HepG2 (cell line): ENCODE data around the gene LENEP. TPM values are rescaled to one million over a fixed set of nuclear protein-coding genes. Genes with fewer than 3 reads are reported as not detected.

ENCODE experiments used
- BRD4 ChIP-seq: sonication (generic); formaldehyde crosslinking; IDR thresholded peaks from 2 replicates; pipeline ENCODE4 v1.4.0; 2020; ENCODE audit warnings: missing genetic modification reagents
- EED ChIP-seq: sonication (generic); formaldehyde crosslinking; IDR thresholded peaks from 2 replicates; pipeline ENCODE4 v1.5.0; 2020; ENCODE audit warnings: mild to moderate bottlenecking, missing genetic modification reagents
- FOXP1 ChIP-seq, 2 experiments: fragments of 450-650 bp in 1 of 2; IDR thresholded peaks; 2 replicates each; pipeline ENCODE4 v1.6.1; 2017 to 2018; ENCODE audit warnings: antibody characterized with exemption in 1 of 2
- HCFC1 ChIP-seq: fragments of 150-350 bp; IDR thresholded peaks from 2 replicates; pipeline ENCODE4 v1.6.1; 2014; ENCODE audit warnings: low read depth, low read length
- JDP2 ChIP-seq: sonication (generic); formaldehyde crosslinking; IDR thresholded peaks from 2 replicates; pipeline ENCODE4 v1.8.1; 2022; ENCODE audit warnings: missing genetic modification reagents, borderline replicate concordance
- KDM2A ChIP-seq: sonication (generic); formaldehyde crosslinking; IDR thresholded peaks from 2 replicates; pipeline ENCODE4 v1.4.0; 2020; ENCODE audit warnings: low read depth, missing genetic modification reagents, borderline replicate concordance
- MAFG ChIP-seq: sonication (generic); formaldehyde crosslinking; IDR thresholded peaks from 2 replicates; pipeline ENCODE4 v1.5.1; 2020; ENCODE audit warnings: mild to moderate bottlenecking, missing genetic modification reagents
- MBNL3 ChIP-seq: fragments of 250-450 bp; sonication (Bioruptor Pico); conservative IDR thresholded peaks from 2 replicates; pipeline ENCODE4 v1.8.0; 2022; ENCODE audit warnings: mild to moderate bottlenecking, inconsistent platforms
- NCOR1 ChIP-seq: fragments of 200-600 bp; sonication (generic); IDR thresholded peaks from 2 replicates; pipeline ENCODE4 v1.7.0; 2017; ENCODE audit warnings: antibody characterized with exemption, low read length, borderline replicate concordance
- NRL ChIP-seq: sonication (generic); formaldehyde crosslinking; IDR thresholded peaks from 2 replicates; pipeline ENCODE4 v1.5.0; 2020; ENCODE audit warnings: missing genetic modification reagents, mild to moderate bottlenecking, moderate library complexity, borderline replicate concordance
- ZFP37 ChIP-seq: sonication (generic); formaldehyde crosslinking; IDR thresholded peaks from 2 replicates; pipeline ENCODE4 v1.4.0; 2020; ENCODE audit warnings: missing genetic modification reagents, borderline replicate concordance
- ZNF101 ChIP-seq: sonication (generic); formaldehyde crosslinking; IDR thresholded peaks from 2 replicates; pipeline ENCODE4 v1.4.0; 2020; ENCODE audit warnings: mild to moderate bottlenecking, low read depth, missing genetic modification reagents, borderline replicate concordance
- ZNF296 ChIP-seq: sonication (generic); formaldehyde crosslinking; conservative IDR thresholded peaks from 2 replicates; pipeline ENCODE4 v1.5.0; 2020; ENCODE audit warnings: mild to moderate bottlenecking, missing genetic modification reagents
- ZNF383 ChIP-seq: sonication (generic); formaldehyde crosslinking; IDR thresholded peaks from 2 replicates; pipeline ENCODE4 v1.4.0; 2020; ENCODE audit warnings: missing genetic modification reagents, mild to moderate bottlenecking, borderline replicate concordance
- ZNF432 ChIP-seq: sonication (generic); formaldehyde crosslinking; IDR thresholded peaks from 2 replicates; pipeline ENCODE4 v1.5.0; 2020; ENCODE audit warnings: missing genetic modification reagents, mild to moderate bottlenecking, borderline replicate concordance
- ZNF550 ChIP-seq: sonication (generic); formaldehyde crosslinking; IDR thresholded peaks from 2 replicates; pipeline ENCODE4 v1.4.0; 2020; ENCODE audit warnings: mild to moderate bottlenecking, missing genetic modification reagents, borderline replicate concordance
- ZNF678 ChIP-seq: sonication (generic); formaldehyde crosslinking; IDR thresholded peaks from 2 replicates; pipeline ENCODE4 v1.4.0; 2020; ENCODE audit warnings: mild to moderate bottlenecking, missing genetic modification reagents
- ZNF878 ChIP-seq: sonication (generic); formaldehyde crosslinking; IDR thresholded peaks from 2 replicates; pipeline ENCODE4 v1.8.1; 2023; ENCODE audit warnings: mild to moderate bottlenecking, missing genetic modification reagents, moderate library complexity
- polyA plus RNA-seq, 8 experiments: library from polyadenylated mRNA; depleted of rRNA in 3 of 8; stranded (reverse) in 7 of 8; unstranded in 1 of 8; fragments of >200 nt; fragmentation: Illumina TruSeq in 4 of 8; extraction: Trizol in 4 of 8; gene quantifications; 2 replicates each; pipeline versions ENCODE4 v1.2.1 to v1.2.3, GENCODE V29; 2011 to 2016; ENCODE audit warnings: low read depth in 4 of 8, missing spikeins in 1 of 8, mixed read lengths in 1 of 8; ENCODE audit not compliant: insufficient read depth in 1 of 8
- total RNA-seq, 5 experiments: library from RNA; depleted of rRNA; stranded (reverse); fragments of >200 nt; fragmentation: Illumina TruSeq; extraction: Trizol; gene quantifications; 2 replicates each; pipeline ENCODE4 v1.2.3, GENCODE V29; 2016; ENCODE audit warnings: low read depth in 1 of 5
- TF ChIP-seq, protein P1 (sequence below), 2 experiments: fragments of 450-650 bp in 1 of 2; sonication (generic) in 1 of 2; formaldehyde crosslinking; IDR thresholded peaks; 2 replicates each; pipeline versions ENCODE4 v1.5.0 to v1.8.0; 2020 to 2022; ENCODE audit warnings: mild to moderate bottlenecking in 1 of 2, missing genetic modification reagents in 1 of 2
- TF ChIP-seq, protein P2 (sequence below): sonication (generic); formaldehyde crosslinking; conservative IDR thresholded peaks from 2 replicates; pipeline ENCODE4 v1.4.0; 2020; ENCODE audit warnings: missing genetic modification reagents
- TF ChIP-seq, protein P3 (sequence below), 2 experiments: sonication (generic) in 1 of 2; formaldehyde crosslinking in 1 of 2; IDR thresholded peaks; 2 replicates each; pipeline versions ENCODE4 v1.4.0 to v1.6.1; 2016 to 2020; ENCODE audit warnings: borderline replicate concordance in 1 of 2, low read depth in 1 of 2, mild to moderate bottlenecking in 1 of 2, missing genetic modification reagents in 1 of 2
- TF ChIP-seq, protein P4 (sequence below): sonication (generic); formaldehyde crosslinking; IDR thresholded peaks from 2 replicates; pipeline ENCODE4 v1.8.1; 2023; ENCODE audit warnings: mild to moderate bottlenecking, missing genetic modification reagents

The LENEP gene
- total and polyA plus RNA-seq, 2 of the 13 experiments (the other 11 are each of a cell fraction or from before 2014, with no cell fraction given): 0.29 TPM; not detected in 1

DNA sequence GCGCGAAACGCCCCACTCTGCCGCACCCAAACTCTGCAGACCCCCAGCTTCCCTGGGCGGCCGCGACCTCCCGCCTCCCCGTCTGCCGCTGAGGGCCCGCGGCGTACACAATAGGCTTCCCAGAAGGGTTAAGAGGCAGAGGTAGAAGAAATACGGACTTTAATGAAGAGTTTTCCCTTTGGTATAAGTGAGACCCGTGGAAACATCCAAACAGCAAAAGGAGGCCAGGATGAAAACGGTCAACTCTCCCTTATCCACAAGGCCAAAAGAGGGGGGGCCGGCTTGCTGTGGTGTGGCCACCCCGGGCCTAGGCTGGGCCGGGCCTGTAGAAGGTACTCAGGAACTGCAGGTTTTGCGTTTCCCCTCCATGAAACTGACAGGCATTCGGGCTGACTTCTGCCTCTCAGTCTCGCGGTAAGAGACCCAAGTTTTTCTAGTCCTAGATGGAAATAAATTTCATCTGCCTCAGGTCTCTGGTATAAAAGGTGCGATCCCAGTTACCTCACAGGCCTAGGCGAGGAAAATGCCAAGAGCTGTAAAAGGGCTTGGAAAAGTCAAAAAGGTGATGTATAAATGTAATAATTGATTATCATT is 31.1 kb upstream of the LENEP start (continued):
- TF ChIP-seq, protein P1, sequence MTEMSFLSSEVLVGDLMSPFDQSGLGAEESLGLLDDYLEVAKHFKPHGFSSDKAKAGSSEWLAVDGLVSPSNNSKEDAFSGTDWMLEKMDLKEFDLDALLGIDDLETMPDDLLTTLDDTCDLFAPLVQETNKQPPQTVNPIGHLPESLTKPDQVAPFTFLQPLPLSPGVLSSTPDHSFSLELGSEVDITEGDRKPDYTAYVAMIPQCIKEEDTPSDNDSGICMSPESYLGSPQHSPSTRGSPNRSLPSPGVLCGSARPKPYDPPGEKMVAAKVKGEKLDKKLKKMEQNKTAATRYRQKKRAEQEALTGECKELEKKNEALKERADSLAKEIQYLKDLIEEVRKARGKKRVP (CRISPR knock-in tag; IDR thresholded peaks at IDR 0.05): no peak
- TF ChIP-seq ZNF550 (CRISPR knock-in tag) (no peak), ZNF296 (CRISPR knock-in tag) (0 out of 2 replicates have a peak, but pooled peaks have one; percentile 66), KDM2A (CRISPR knock-in tag) (peak; percentile 20; the same call in 1 of the 2 replicates), MBNL3 (no peak), ZNF101 (CRISPR knock-in tag) (no peak), FOXP1 (IDR thresholded peaks at IDR 0.05) (no peak), FOXP1 (CRISPR knock-in tag; IDR thresholded peaks at IDR 0.05) (no peak), NRL (CRISPR knock-in tag) (no peak), ZNF678 (CRISPR knock-in tag) (no peak), NCOR1 (no peak), MAFG (no peak), ZNF432 (CRISPR knock-in tag) (no peak), BRD4 (CRISPR knock-in tag) (no peak), HCFC1 (no peak), ZFP37 (no peak), ZNF878 (CRISPR knock-in tag) (0 out of 2 replicates have a peak, but pooled peaks have one; percentile 11), JDP2 (CRISPR knock-in tag) (no peak), ZNF383 (CRISPR knock-in tag) (no peak), EED (no peak)
- TF ChIP-seq, protein P2, sequence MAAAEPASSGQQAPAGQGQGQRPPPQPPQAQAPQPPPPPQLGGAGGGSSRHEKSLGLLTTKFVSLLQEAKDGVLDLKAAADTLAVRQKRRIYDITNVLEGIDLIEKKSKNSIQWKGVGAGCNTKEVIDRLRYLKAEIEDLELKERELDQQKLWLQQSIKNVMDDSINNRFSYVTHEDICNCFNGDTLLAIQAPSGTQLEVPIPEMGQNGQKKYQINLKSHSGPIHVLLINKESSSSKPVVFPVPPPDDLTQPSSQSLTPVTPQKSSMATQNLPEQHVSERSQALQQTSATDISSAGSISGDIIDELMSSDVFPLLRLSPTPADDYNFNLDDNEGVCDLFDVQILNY: no peak
- TF ChIP-seq, protein P3, sequence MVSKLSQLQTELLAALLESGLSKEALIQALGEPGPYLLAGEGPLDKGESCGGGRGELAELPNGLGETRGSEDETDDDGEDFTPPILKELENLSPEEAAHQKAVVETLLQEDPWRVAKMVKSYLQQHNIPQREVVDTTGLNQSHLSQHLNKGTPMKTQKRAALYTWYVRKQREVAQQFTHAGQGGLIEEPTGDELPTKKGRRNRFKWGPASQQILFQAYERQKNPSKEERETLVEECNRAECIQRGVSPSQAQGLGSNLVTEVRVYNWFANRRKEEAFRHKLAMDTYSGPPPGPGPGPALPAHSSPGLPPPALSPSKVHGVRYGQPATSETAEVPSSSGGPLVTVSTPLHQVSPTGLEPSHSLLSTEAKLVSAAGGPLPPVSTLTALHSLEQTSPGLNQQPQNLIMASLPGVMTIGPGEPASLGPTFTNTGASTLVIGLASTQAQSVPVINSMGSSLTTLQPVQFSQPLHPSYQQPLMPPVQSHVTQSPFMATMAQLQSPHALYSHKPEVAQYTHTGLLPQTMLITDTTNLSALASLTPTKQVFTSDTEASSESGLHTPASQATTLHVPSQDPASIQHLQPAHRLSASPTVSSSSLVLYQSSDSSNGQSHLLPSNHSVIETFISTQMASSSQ (IDR thresholded peaks at IDR 0.05; ENCODE audit: low read depth): no peak
- TF ChIP-seq, protein P3 (CRISPR knock-in tag; IDR thresholded peaks at IDR 0.05; ENCODE audit: borderline replicate concordance): no peak
- TF ChIP-seq, protein P4, sequence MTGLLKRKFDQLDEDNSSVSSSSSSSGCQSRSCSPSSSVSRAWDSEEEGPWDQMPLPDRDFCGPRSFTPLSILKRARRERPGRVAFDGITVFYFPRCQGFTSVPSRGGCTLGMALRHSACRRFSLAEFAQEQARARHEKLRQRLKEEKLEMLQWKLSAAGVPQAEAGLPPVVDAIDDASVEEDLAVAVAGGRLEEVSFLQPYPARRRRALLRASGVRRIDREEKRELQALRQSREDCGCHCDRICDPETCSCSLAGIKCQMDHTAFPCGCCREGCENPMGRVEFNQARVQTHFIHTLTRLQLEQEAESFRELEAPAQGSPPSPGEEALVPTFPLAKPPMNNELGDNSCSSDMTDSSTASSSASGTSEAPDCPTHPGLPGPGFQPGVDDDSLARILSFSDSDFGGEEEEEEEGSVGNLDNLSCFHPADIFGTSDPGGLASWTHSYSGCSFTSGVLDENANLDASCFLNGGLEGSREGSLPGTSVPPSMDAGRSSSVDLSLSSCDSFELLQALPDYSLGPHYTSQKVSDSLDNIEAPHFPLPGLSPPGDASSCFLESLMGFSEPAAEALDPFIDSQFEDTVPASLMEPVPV (CRISPR knock-in tag): 0 out of 2 replicates have a peak, but pooled peaks have one; percentile 5
